DOHH2 (cell line): ENCODE data around the gene COL13A1.

ENCODE experiments used
- CTCF ChIP-seq: fragments of 200-600 bp; sonication (generic); IDR thresholded peaks from one replicate; pipeline ENCODE4 v1.5.1; 2014; ENCODE audit warnings: antibody characterized with exemption, mild to moderate bottlenecking, low read depth, low read length; ENCODE audit not compliant: poor library complexity, severe bottlenecking
- EZH2phosphoT487 ChIP-seq: fragments of 200-600 bp; sonication (generic); IDR thresholded peaks from 2 replicates; pipeline ENCODE4 v1.6.1; 2017; ENCODE audit warnings: borderline replicate concordance, mild to moderate bottlenecking, antibody characterized with exemption, low read length, moderate library complexity, mixed read lengths

GRCh38 chr10:69803809-69804208 is 2.1 kb downstream of the COL13A1 start:
- TF ChIP-seq CTCF (no peak), EZH2phosphoT487 (no peak)
